ENCODE results near the gene TM9SF2.
A peak's percentile ranks its signal among the peaks of the same experiment; 100 is the strongest.
"Not testable (repeated sequence)": the region's sequence is repeated elsewhere in the genome, so short reads cannot be mapped to it uniquely, and the experiment has no call there.

Gene TM9SF2

DNA sequence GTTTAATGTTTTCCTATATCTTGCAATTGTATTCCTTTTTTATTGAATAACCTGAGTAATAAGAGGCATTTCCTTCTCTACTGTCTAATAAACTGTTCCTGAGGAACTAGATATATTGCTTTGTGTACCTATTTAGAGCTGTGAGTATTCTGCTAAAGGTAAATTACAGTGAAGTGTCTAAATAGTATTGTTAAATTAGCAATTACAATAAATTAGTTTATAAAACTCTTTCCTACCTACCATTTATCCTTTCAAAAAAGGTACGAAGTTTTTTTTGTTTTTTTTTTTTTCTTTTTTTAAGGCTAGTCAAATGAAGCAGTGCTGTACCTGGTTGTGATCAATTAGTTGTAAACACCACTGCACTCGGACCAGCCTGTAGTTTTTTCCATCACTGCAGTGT, 34.8 kb downstream of the TM9SF2 start:
- DNase-seq (ENCODE audit: low read depth in 2 of 2), result no peak

DNA sequence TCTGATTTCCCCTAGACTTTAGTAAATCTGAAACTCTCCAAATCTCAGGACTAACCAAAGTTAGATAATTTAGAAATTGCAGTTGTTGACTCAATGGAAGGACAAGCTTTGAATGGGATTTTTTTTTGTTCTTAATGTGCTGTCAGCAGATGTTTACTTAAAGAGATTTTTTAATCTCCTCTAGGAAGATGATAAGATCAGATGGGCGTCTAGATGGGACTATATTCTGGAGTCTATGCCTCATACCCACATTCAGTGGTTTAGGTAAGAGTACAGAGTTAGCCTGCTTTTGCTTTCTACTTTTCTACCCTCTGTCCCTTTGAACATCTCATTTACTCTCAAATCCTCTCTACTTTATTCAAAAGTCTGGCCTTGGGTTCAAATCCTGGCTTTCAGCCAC, 39.3 kb downstream of the TM9SF2 start:
- no peak for DNase-seq (ENCODE audit: low read depth in 2 of 2)

DNA sequence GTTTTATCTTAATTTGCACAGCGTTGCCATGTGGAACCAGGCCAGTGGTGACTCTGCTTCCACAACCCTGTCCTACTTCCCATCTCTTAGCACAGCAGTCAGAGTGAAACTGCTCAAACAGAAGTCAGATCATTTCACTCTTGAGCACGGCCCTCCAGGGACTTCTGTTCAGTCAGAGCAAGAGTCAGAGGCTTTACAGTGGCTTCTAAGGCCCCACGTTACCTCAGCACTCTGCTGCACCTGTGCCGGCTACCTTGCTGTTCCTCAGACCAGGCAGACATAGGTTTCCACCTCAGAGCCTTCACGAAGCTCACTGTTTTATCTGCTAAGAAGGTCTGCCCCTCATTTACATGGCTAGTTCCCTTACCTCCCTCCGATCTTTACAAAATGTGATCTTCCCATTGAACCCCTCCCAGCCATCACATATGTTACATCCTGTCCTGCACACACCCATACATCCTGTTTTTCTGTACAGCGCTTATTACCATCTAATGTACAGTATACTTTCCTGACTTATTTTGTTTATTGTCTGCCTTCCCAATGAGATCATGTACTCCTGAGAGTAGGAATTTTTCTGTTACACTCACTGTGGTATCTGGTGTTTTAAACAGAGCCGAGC, 41.6 kb downstream of the TM9SF2 start:
- peak; percentile 35 to 36 for DNase-seq (ENCODE audit: low read depth in 2 of 2)

DNA sequence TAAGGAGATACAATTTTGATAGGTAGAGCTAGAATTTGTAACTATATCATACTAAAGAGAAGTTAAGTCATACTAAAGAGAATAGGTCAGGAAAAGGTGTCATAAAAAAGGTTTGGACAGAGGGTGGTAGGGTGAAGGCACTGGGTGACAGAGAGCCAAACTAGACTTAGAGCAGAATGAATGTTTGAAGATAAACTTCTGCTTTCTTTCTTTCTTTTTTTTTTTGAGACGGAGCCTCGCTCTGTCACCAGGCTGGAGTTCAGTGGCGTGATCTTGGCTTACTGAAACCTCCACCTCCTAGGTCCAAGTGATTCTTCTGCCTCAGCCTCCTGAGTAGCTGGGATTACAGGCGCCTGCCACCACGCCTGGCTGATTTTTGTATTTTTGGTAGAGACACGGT, 44.1 kb downstream of the TM9SF2 start:
- DNase-seq (ENCODE audit: low read depth in 2 of 2), result no peak

DNA sequence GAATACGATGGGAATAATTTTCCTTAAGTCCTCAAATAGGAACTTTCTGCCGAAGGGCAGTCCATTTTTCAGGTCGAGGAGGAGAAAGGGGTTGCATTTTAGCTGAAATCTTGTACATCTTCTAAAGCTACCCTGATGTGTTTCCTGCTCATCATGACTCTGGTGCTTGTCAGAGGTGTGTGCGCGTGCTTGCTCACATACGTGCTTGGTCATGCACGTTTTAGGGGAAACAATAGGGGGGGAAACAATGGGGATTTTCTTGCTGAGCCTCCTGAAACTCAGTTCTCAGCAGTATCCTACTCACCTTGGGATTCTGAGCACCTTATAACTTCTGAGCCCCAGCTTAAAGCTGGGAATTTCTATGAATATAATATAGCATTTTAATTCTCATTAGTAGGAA, 44.7 kb downstream of the TM9SF2 start:
- DNase-seq (ENCODE audit: low read depth in 2 of 2), result no peak

DNA sequence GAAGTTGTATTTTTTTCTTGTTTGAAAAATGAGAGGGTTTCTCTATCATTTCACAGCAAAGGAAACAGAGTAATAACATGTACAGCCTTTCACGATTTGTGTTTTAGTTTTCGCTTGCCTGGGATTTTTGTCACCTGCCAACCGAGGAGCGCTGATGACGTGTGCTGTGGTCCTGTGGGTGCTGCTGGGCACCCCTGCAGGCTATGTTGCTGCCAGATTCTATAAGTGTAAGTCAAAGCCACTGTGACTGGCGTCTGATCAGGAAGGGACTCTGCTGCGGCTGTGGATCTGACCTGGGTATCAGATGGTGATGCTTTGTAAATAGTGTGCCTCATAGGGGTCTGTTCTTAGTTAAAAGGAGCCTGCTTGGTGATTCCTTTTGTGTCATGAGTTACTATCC, 45.6 kb downstream of the TM9SF2 start:
- no peak for DNase-seq (ENCODE audit: low read depth in 2 of 2)

DNA sequence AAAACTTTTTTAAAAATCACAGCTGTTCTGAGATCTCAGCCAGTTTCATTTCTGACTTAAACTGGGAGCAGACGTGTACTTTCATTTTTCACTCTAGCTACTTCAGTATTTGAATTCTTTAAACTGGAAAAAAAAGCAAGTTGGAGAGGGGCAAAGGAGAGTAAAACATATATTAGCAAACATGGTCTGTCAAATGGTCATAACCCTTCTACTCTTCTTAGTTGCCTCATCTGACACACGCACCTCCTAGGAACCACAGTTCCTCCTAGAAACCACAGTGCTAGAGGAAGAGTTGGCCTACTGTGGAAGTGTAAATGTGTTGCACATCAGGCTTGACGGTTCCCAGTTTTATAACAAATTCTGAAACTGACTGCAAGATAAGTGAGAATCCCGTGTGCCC, 47.2 kb downstream of the TM9SF2 start:
- no peak for DNase-seq (ENCODE audit: low read depth in 2 of 2)

DNA sequence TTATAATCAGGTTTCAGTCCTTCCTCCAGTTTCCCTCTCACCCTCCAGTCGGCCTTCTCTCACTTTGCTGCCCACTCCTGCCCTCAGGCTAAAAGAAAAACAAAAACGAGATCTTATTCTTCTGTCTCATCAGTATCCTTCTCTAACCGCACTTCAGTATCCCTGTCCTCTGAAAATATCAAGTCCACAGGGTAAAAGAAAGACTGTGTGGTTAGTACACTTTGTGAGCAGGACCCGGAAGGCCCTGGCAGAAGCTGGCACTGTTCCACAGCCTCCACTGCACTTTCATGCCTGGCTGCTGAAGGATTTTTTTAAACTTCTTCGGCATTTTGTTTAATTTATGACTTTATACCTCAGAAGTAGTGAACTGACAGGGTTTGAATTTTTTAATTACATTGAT, 51.8 kb downstream of the TM9SF2 start:
- no peak for DNase-seq (ENCODE audit: low read depth in 2 of 2)

DNA sequence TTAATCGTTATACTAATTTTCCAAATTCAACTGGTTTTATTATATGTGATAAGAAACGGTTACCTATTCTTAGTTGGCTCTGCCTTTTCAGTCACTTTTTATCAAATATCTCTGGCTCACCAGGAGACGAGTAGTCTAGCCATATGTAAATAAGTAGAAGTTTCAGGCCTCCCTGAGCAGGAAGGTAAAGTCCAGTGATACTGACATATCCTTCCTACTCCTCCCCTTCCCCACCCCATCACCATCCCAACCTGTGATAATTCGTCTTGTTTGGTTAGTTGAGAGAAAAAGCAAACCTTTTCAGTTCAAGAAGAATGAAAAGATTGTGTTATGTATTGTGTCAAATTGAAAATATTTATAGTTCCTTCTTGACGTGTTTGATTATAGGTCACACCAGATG, 53.9 kb downstream of the TM9SF2 start:
- DNase-seq (ENCODE audit: low read depth in 2 of 2), result no peak

DNA sequence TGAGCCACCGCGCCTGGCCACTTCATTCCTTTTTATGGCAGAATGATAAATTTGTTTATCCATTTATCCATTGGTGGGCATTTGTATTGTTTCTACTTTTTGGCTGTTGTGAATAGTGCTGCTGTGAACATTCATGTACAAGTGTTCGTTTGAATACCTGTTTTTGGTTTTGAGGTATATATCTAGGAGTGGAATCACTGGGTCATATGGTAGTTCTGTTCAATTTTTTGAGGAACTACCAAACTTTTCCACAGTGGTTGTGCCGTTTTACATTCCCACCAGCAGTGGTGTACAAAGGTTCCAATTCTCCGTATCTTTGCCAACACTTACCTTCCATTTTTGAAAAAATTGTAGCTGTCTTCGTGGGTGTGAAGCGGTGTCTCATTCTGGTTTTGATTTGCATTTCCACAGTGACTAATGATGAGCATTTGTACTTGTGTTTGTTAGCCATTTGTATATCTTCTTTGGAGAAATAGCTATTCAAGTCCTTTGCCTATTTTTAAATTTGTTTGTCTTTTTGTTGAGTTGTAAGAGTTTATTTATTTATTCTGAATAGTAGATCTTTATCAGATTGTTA, 55.7 kb downstream of the TM9SF2 start:
- DNase-seq (ENCODE audit: low read depth in 2 of 2), result no peak

DNA sequence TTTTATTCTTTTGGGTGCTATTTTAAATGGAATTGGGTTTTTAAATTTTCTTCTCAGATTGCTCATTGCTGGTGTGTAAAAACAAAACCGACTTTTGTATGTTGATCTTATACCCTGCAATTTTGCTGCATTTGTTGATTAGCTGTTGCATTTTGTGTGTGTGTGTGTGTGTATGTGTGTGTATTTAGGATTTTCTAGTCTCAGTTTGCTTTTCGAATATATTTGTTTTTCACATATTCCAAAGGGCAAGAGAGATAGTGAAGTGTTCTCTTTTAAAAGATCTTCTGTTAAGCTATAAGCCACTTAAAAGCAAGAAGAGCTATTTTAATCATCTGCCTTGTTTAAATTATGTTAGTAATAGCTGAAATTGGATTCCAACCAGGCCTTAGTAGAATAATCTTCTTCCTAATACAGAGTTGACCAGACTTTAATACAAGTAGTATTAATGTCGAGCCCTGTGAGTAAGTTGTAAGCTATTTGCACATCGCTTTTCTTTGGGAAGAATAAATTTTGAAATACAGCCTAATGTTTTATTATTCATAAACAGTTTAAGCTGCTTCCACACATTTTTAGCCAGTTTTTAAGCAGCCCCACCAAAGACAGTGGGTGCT, 57.4 kb downstream of the TM9SF2 start:
- no peak for DNase-seq (ENCODE audit: low read depth in 2 of 2)

DNA sequence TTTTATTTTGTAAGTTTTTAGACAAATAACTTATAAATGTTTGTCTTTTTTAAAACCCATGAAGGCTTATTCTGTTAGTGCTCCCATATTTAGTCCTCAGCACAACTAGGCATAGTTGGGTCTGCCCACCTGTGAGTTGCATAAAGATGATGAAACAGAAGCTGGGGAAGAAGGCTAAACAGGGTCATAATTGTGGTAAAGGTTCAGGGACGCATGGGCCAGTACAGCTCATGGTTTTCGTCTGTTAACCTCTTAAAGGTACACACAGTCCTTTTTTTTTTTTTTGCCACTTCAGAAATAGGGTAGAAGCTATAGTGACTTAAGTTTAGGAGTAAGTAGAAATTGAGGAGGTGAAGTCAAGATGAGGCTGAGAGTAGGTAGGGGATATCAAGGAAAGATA, 58.3 kb downstream of the TM9SF2 start:
- no peak for DNase-seq (ENCODE audit: low read depth in 2 of 2)

DNA sequence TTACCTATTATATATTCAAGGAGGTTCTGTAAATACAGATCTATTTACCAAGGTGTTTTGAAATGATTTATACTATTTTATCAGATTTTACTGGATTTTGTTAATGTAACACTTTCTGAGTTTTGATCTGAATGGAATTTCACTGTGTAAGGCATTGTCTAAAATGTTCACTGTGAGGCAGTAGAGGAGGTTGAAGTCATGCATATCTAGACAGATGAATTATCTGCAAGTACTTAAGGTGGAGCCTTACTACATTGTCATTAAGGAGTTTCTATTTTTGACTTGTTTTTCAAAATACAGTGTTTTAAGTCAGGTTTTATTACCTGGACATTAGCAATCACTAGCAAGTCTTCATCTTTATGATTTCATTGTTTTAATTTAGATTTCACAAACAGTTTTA, 62.1 kb downstream of the TM9SF2 start:
- DNase-seq (ENCODE audit: low read depth in 2 of 2), result no peak

DNA sequence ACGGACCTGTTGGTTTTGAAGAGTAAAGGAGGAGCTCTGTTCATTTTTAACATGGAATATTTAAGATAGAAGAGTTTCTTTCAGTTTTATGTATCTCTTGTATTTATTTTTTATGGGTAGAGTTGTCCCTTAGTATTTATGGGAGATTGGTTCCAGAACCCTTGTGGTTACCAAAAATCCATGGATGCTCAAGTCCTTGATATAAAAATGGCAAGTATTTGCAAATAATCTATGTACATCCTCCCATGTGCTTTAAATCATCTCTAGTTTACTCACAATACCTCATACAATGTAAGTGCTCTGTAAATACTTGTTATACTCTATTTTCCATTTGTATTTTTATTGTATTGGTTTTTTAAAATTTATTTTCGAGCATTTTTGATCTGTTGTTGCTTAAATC, 63.1 kb downstream of the TM9SF2 start:
- no peak for DNase-seq (ENCODE audit: low read depth in 2 of 2)

DNA sequence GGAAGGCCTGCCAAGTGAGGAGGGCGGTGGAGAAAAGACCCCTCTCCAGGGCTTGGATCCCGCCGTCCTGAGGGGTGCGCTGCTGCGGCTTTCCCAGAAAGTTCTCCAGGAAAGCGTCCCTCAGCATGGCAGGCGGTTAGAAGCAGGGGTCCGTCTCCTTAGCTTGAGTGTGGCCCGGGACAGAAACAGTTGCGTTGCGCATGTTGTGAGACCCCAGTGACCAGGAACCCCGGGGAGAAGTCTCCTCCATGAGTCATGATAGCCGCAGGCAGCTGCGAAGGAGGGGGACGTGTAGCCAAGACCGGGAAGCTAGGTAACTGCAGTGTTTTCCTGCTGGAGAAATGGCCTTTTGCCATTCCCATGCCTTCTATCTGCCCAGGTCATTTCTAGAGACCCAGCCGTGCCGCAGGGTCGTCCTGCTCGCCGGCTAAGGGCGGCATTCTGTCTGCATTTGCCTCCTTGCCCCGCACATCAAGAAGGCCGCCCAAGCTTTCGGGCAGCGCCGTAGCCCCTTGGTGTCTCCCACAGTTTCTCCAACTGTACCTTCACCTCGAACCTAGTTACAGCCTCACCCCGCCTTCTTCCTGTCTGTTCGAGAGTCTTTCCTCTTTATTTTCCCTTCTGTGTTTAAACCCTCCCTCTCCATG, 64.3 kb downstream of the TM9SF2 start:
- DNase-seq (ENCODE audit: low read depth in 2 of 2), result no peak

DNA sequence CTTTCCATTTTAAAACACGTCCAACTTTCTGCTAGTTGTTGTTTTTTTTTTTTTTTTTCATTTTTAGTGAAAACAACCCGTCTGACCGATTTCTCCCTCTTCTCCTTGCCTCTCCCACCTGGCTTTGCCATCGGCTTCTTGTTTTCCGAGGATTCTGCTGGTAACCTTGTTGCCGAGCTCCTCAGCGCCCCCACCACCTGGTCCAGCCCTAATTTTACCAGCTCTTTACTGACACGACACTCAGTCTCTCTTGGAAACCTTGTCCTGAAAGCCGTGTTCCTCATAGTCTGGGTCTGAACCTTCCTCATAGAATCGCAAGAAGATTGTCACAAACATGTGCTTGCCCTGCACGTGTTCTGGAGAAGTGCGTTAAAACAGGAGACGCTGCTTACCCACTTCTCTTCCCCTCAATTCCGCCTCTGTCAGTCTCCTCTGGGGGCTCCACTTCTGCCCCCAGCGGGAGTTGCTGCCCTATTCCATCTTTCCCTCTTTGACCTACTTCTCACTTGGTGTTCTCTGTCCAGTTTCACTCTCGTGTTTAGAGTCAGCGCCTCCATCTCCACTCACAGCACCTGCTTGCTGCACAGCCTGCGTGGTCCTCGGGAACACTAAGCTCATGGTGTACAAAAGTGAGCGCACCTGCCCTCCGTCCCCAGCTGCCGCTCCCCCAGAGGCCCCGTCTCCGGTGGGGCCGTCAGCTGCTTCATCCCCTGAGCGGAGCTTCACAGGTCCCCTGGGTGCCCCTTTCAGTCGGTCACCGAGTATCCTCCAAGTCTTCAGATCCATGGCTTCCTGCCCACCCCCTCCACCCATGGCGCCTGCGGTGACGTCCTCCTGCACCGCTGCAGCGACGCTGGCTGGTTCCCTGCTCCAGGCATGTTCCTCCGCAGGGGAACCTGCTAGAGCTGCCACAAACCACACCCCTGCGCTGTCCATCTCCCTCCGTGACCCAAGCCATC, 65.1 kb downstream of the TM9SF2 start:
- no peak for DNase-seq (ENCODE audit: low read depth in 2 of 2)

DNA sequence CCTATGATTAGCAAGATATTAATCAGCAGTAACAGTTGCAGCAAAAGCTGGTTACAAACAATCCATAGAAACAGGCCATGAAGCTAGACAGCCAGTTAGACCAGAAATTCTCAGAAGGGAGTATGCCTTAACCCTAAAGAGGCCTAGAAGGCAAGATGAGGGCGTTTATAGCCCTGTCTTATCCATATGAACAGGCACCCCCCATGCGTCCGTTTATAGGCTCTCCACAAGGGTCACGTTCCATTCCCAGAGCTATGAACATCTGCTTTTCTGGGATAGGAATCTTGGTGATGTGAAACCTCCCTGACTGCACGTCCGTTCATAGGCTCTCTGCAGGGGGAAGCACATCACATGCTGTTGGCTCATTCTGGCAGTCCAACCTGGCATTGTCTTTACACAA, 67.6 kb downstream of the TM9SF2 start:
- DNase-seq (ENCODE audit: low read depth in 2 of 2), result not testable (repeated sequence)

DNA sequence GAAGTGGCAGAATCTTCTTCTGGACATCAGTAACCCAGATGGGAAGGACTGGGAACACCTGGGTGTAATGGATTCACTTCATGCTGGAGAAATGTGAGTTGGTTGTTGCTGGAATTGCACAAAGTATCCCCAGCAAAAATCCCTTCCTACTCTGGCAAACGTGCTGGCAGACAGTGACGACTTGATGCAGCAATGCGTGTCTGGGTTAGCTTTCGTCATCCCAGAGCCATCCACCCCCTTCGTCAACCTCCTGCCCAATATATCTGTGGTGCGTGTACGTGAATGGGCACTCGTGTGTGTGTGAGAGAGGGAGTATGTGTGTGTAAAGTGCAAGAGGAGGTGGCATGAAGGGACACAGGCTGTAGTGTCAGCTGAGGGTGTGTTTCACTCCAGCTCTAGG, 70.9 kb downstream of the TM9SF2 start:
- DNase-seq (ENCODE audit: low read depth in 2 of 2), result no peak

DNA sequence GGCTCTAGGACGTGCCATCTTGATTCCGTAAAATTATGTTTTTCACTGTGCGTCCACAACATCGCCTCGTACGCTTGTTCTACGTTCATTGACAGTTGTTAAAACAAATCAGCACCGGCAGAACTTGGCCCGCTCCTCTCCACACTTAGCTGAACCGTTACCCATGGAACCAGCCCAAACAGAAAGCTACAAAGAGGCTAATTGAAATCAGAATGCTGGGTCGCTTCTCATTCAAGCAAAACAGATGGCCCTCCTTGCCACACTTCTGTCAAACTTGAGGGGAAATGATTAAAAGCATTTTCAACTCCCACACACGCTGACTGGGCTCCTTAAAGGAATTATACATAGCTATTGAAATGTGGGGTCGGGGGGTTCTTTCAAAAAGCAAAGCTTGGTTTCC, 71.6 kb downstream of the TM9SF2 start:
- DNase-seq (ENCODE audit: low read depth in 2 of 2), result no peak

DNA sequence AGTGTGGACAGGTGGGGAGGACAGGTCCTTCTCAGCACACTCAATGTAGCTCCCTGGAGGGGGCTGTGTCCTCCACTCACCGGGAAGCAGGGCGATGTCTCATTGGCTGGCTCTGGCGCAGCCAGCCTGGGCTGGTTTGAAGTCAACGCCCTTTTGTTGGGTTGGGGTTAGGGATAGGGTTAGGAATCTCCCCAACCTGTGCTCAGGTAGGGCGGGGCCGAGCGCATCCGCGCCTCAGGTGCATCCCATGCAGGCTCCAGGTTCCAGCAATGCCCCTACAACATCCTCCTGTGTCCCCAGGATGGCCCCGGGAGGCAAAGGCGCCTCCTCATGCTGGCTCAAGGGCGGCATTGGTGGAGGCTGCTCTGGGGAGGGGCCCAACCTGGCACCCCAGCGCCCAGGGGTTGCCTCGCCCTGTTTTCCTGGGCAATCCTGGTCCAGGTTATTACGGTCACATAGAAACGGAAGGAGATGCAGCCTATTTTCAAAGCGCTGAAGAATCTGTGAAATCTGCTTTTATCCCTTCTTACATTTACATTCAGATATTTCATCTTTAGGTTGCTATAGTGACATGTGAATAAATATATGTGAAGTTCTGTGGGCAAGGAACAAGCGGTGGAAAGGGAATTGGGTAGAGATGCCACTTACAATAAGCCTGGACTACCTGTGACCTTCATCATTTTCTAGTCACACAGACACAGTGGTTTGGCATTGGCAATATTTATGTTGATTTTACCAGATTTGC, 74.3 kb downstream of the TM9SF2 start:
- no peak for DNase-seq (ENCODE audit: low read depth in 2 of 2)

Measured in stimulated activated CD4-positive, alpha-beta T cell treated with anti-CD3 and anti-CD28 coated beads, Interleukin-15, amount 100 ng/mL, for 48 hours (primary cell).